H1 (cell line): ENCODE data around the gene TMEM114. TPM values are rescaled to one million over a fixed set of nuclear protein-coding genes. Genes with fewer than 3 reads are reported as not detected.

Experiments used
- CTCF ChIA-PET: fragments of 300-600 bp; sonication (Branson Sonifier 250); formaldehyde crosslinking; loops from one replicate; lab custom pipeline; 2021; ENCODE audit not compliant: partially characterized antibody; lab: Charles Lee
- POLR2A ChIA-PET: fragments of 300-600 bp; sonication (Branson Sonifier 250); formaldehyde crosslinking; loops from one replicate; lab custom pipeline; 2021; ENCODE audit warnings: inconsistent platforms; ENCODE audit not compliant: partially characterized antibody; lab: Charles Lee
- DNase-seq, 2 experiments: peaks; one replicate each; pipeline versions ENCODE4 v3.0.0 to v3.0.0-alpha.2; 2010 to 2022; ENCODE audit warnings: low spot score in 2 of 2, low read depth in 1 of 2, mixed read lengths in 1 of 2
- FAIRE-seq: peaks from 2 replicates; lab custom pipeline; 2011; peaks lifted over from hg19 to GRCh38; lab: Jason Lieb, UNC
- H2AFZ ChIP-seq: 2 replicates; pipeline ENCODE4 v1.8.1; 2012; ENCODE audit warnings: low read length, inconsistent platforms
- H2AK5ac ChIP-seq: 2 replicates; pipeline ENCODE4 v1.6.1; 2013; ENCODE audit warnings: low read depth, low read length
- H2BK120ac ChIP-seq: replicated peaks from 2 replicates; pipeline ENCODE3; 2013; ENCODE audit warnings: low read depth, low read length, inconsistent platforms
- H2BK12ac ChIP-seq: 2 replicates; pipeline ENCODE4 v1.6.1; 2013; ENCODE audit warnings: low read depth, low read length
- H2BK15ac ChIP-seq: 2 replicates; pipeline ENCODE4 v1.6.1; 2013; ENCODE audit warnings: low read length
- H2BK20ac ChIP-seq: 2 replicates; pipeline ENCODE4 v1.6.1; 2013; ENCODE audit warnings: low read length
- H2BK5ac ChIP-seq: 2 replicates; pipeline ENCODE4 v1.6.1; 2013; ENCODE audit warnings: low read depth, low read length
- H3K14ac ChIP-seq: 2 replicates; pipeline ENCODE4 v1.6.1; 2013; ENCODE audit warnings: inconsistent platforms; ENCODE audit not compliant: insufficient read length
- H3K18ac ChIP-seq: 2 replicates; pipeline ENCODE4 v1.6.1; 2013; ENCODE audit warnings: low read length; ENCODE audit errors: extremely low read depth
- H3K23ac ChIP-seq: 2 replicates; pipeline ENCODE4 v1.6.1; 2013; ENCODE audit warnings: inconsistent platforms; ENCODE audit not compliant: insufficient read length
- H3K23me2 ChIP-seq: 2 replicates; pipeline ENCODE4 v1.6.1; 2013; ENCODE audit warnings: low read depth, low read length
- H3K27ac ChIP-seq: 2 replicates; pipeline ENCODE4 v1.6.1; 2011; ENCODE audit warnings: low read depth, low read length, inconsistent platforms
- H3K27me3 ChIP-seq, 4 experiments: replicated peaks in 1 of 4; 1 replicate in 1 of 4; 2 replicates in 3 of 4; pipeline versions ENCODE4 v1.6.1 to v1.8.1; 2011 to 2013; ENCODE audit warnings: low read length in 3 of 4, mild to moderate bottlenecking in 3 of 4, inconsistent platforms in 2 of 4, mixed read lengths in 2 of 4, moderate library complexity in 1 of 4; ENCODE audit not compliant: control insufficient read depth in 3 of 4, insufficient read depth in 3 of 4; ENCODE audit errors: extremely low read depth in 1 of 4
- H3K36me3 ChIP-seq, 4 experiments: 2 replicates each; pipeline versions ENCODE4 v1.6.1 to v1.8.1; 2011 to 2013; ENCODE audit warnings: mild to moderate bottlenecking in 4 of 4, low read length in 3 of 4, moderate library complexity in 2 of 4, control low read depth in 1 of 4, inconsistent platforms in 1 of 4; ENCODE audit not compliant: insufficient read depth in 4 of 4, control insufficient read depth in 2 of 4
- H3K4ac ChIP-seq: replicated peaks from 2 replicates; pipeline ENCODE3; 2013; ENCODE audit warnings: low read length, low read depth, mixed read lengths, inconsistent platforms; ENCODE audit not compliant: insufficient read length
- H3K4me1 ChIP-seq, 4 experiments: replicated peaks in 1 of 4; 1 replicate in 1 of 4; 2 replicates in 3 of 4; pipeline versions ENCODE4 v1.6.1 to v1.8.1; 2011 to 2013; ENCODE audit warnings: low read length in 3 of 4, inconsistent platforms in 2 of 4, mixed read lengths in 1 of 4; ENCODE audit not compliant: insufficient read depth in 4 of 4, control insufficient read depth in 3 of 4
- H3K4me2 ChIP-seq, 2 experiments: 2 replicates each; pipeline versions ENCODE4 v1.6.1 to v1.8.1; 2011 to 2013; ENCODE audit warnings: low read depth in 2 of 2, low read length in 2 of 2, control low read depth in 1 of 2, inconsistent platforms in 1 of 2, mild to moderate bottlenecking in 1 of 2; ENCODE audit not compliant: insufficient read depth in 1 of 2
- H3K4me3 ChIP-seq, 4 experiments: fragments of 200-600, 300-600 bp in 1 of 4; sonication (generic), shearing (Covaris generic), sonication (Bioruptor Twin) in 1 of 4; 2 replicates each; pipeline versions ENCODE4 v1.5.1 to v1.8.1; 2011 to 2016; ENCODE audit warnings: low read length in 4 of 4, low read depth in 3 of 4, control low read depth in 2 of 4, inconsistent platforms in 2 of 4, mild to moderate bottlenecking in 2 of 4, mixed read lengths in 1 of 4, moderate library complexity in 1 of 4; ENCODE audit not compliant: insufficient read depth in 2 of 4; ENCODE audit errors: extremely low read depth in 1 of 4
- H3K56ac ChIP-seq: replicated peaks from 2 replicates; pipeline ENCODE3; 2013; ENCODE audit warnings: low read depth, mild to moderate bottlenecking, mixed read lengths, low read length, inconsistent platforms; ENCODE audit not compliant: insufficient read length
- H3K79me1 ChIP-seq: 2 replicates; pipeline ENCODE4 v1.6.1; 2013; ENCODE audit warnings: low read depth, low read length, control low read depth
- H3K79me2 ChIP-seq, 2 experiments: 2 replicates each; pipeline versions ENCODE4 v1.6.1 to v1.8.1; 2012 to 2013; ENCODE audit warnings: low read length in 2 of 2, mild to moderate bottlenecking in 2 of 2, inconsistent platforms in 1 of 2; ENCODE audit not compliant: insufficient read depth in 2 of 2, control insufficient read depth in 1 of 2
- H3K9ac ChIP-seq, 4 experiments: replicated peaks in 1 of 4; 1 replicate in 1 of 4; 2 replicates in 3 of 4; pipeline versions ENCODE4 v1.6.1 to v1.8.1; 2011 to 2013; ENCODE audit warnings: low read depth in 3 of 4, low read length in 3 of 4, control low read depth in 2 of 4, mild to moderate bottlenecking in 2 of 4, moderate library complexity in 2 of 4, inconsistent platforms in 1 of 4; ENCODE audit errors: extremely low read depth in 1 of 4
- H3K9me3 ChIP-seq, 2 experiments: 2 replicates each; pipeline versions ENCODE4 v1.6.1 to v1.8.1; 2012 to 2013; ENCODE audit warnings: mild to moderate bottlenecking in 2 of 2, moderate library complexity in 2 of 2, control low read depth in 1 of 2, inconsistent platforms in 1 of 2, low read depth in 1 of 2, low read length in 1 of 2, mixed read lengths in 1 of 2; ENCODE audit not compliant: insufficient read depth in 2 of 2
- H4K20me1 ChIP-seq, 2 experiments: replicated peaks in 1 of 2; 2 replicates each; pipeline versions ENCODE3 to v1.8.1; 2011 to 2013; ENCODE audit warnings: inconsistent platforms in 2 of 2, low read length in 2 of 2, mild to moderate bottlenecking in 1 of 2; ENCODE audit not compliant: insufficient read depth in 2 of 2, control insufficient read depth in 1 of 2
- H4K5ac ChIP-seq: 2 replicates; pipeline ENCODE4 v1.6.1; 2013; ENCODE audit warnings: low read length, low read depth, mixed read lengths, inconsistent platforms; ENCODE audit not compliant: insufficient read length
- H4K8ac ChIP-seq: 2 replicates; pipeline ENCODE4 v1.8.0; 2013; ENCODE audit warnings: mild to moderate bottlenecking, moderate library complexity, low read length, inconsistent platforms; ENCODE audit not compliant: insufficient read depth; ENCODE audit errors: extremely low read depth
- H4K91ac ChIP-seq: replicated peaks from 2 replicates; pipeline ENCODE3; 2013; ENCODE audit warnings: low read length, mixed read lengths, inconsistent platforms; ENCODE audit not compliant: insufficient read length
- CEBPB ChIP-seq: IDR thresholded peaks from 2 replicates; pipeline ENCODE4 v1.6.1; 2012; ENCODE audit warnings: low read depth, low read length
- CHD1 ChIP-seq: IDR thresholded peaks from 2 replicates; pipeline ENCODE4 v1.6.1; 2012; ENCODE audit warnings: low read depth, low read length, improper control_type of control experiment
- FOSL1 ChIP-seq: IDR thresholded peaks from 2 replicates; pipeline ENCODE4 v1.6.1; 2011; ENCODE audit warnings: mild to moderate bottlenecking, low read depth, low read length, moderate library complexity; ENCODE audit not compliant: insufficient read depth
- GABPA ChIP-seq: IDR thresholded peaks from 2 replicates; pipeline ENCODE4 v1.6.1; 2011; ENCODE audit warnings: mild to moderate bottlenecking, low read length, moderate library complexity, borderline replicate concordance; ENCODE audit not compliant: insufficient read depth
- MAFK ChIP-seq: IDR thresholded peaks from 2 replicates; pipeline ENCODE4 v1.6.1; 2012; ENCODE audit warnings: low read depth, mild to moderate bottlenecking, improper control_type of control experiment, low read length
- RAD21 ChIP-seq, 2 experiments: IDR thresholded peaks in 1 of 2; conservative IDR thresholded peaks in 1 of 2; 2 replicates each; pipeline ENCODE4 v1.6.1; 2011; ENCODE audit warnings: low read depth in 2 of 2, low read length in 2 of 2, improper control_type of control experiment in 1 of 2, inconsistent platforms in 1 of 2, mild to moderate bottlenecking in 1 of 2, moderate library complexity in 1 of 2
- SAP30 ChIP-seq: fragments of 300-600 bp; sonication (generic); IDR thresholded peaks from 2 replicates; pipeline ENCODE4 v1.7.1; 2012; ENCODE audit warnings: low read length, moderate library complexity, mild to moderate bottlenecking, inconsistent platforms; ENCODE audit not compliant: insufficient read depth, insufficient replicate concordance
- SP1 ChIP-seq: IDR thresholded peaks from 2 replicates; pipeline ENCODE4 v1.6.1; 2011; ENCODE audit warnings: low read depth, low read length
- SP4 ChIP-seq: IDR thresholded peaks from 2 replicates; pipeline ENCODE4 v1.6.1; 2012; ENCODE audit warnings: low read length, inconsistent platforms
- SUZ12 ChIP-seq: fragments of 200-600 bp; sonication (generic); IDR thresholded peaks from 2 replicates; pipeline ENCODE4 v1.6.1; 2012; ENCODE audit warnings: mild to moderate bottlenecking, inconsistent platforms, low read length, moderate library complexity, mixed read lengths
- TCF12 ChIP-seq: IDR thresholded peaks from 2 replicates; pipeline ENCODE4 v1.6.1; 2011; ENCODE audit warnings: low read depth, mild to moderate bottlenecking, low read length
- WGBS, 2 experiments: shearing (Covaris generic) in 1 of 2; methylation state at CpG; one replicate each; pipeline versions ENCODE4 v1.1.6 to v1.1.7; 2013 to 2015; ENCODE audit warnings: low lambda C conversion rate in 2 of 2, mixed read lengths in 2 of 2, inconsistent platforms in 1 of 2, low coverage in 1 of 2, missing lambda C conversion rate in 1 of 2; ENCODE audit not compliant: insufficient replicate concordance in 2 of 2, insufficient coverage in 1 of 2, insufficient read length in 1 of 2; ENCODE audit errors: extremely low coverage in 1 of 2, missing lambda C conversion rate in 1 of 2; 5-methylcytosine and 5-hydroxymethylcytosine counted together
- polyA plus RNA-seq, 7 experiments: library from polyadenylated mRNA; depleted of rRNA in 3 of 7; stranded (reverse) in 5 of 7; unstranded in 2 of 7; fragments of >200 nt in 5 of 7; fragments of 200-250 nt in 2 of 7; gene quantifications; 1 replicate in 5 of 7; 2 replicates in 1 of 7; 4 replicates in 1 of 7; pipeline versions ENCODE4 v1.2.1 to v1.2.3, GENCODE V29; 2011 to 2013; ENCODE audit warnings: missing spikeins in 2 of 7, mixed read lengths in 2 of 7
- total RNA-seq: library from RNA; stranded (reverse); fragmentation: NEBNext Ultra II Directional; extraction: Animal tissue kit (Norgen Biotek cat#: 25700); gene quantifications from 2 replicates; pipeline ENCODE4 v1.2.1, GENCODE V29; 2021

The TMEM114 gene
- total and polyA plus RNA-seq, 2 of the 8 experiments (the other 6 are each of a cell fraction or from before 2014, with no cell fraction given), result 1.6 to 2.9 TPM

- no peak for FAIRE-seq
- POLR2A ChIA-PET, result interaction anchor here (1.0 to 4.2 kb wide), 5 partner anchors 7 to 17 kb away, joined by 3 to 14 read pairs (median 9); partner anchors contain the start of gene METTL22
- peaks cover 36 to 78% (median 64%) of the 10 kb centered on the region in 4 experiments for H3K36me3 ChIP-seq
Measured at GRCh38 chr16:8628981-8629725, 38.8 kb upstream of the TMEM114 start.

More at GRCh38 chr16:8628981-8629725, 38.8 kb upstream of the TMEM114 start:
- no peak overlapping the region for H4K5ac ChIP-seq
- CTCF ChIA-PET, result interaction anchor here (0.6 to 24.1 kb wide), 9 partner anchors 8 to 405 kb away, joined by 3 to 416 read pairs (median 4); no protein-coding TSS in a partner anchor
- 90% methylated on average over 14 of the region's 16 CpGs; no CpG with 5 or more reads in 1 of the 2 experiments for WGBS, 2 experiments
- H2AFZ ChIP-seq, result no peak overlapping the region
- no peak overlapping the region for H3K4ac ChIP-seq
- no peak overlapping the region for H3K23ac ChIP-seq
- H3K4me3 ChIP-seq, result no peak overlapping the region
- H3K23me2 ChIP-seq, result no peaks in the 10 kb centered on the region; the same call in 1 of the 2 replicates
- no peak for DNase-seq
- H4K91ac ChIP-seq, result no peak overlapping the region
- H2BK15ac ChIP-seq, result no peak overlapping the region
- H2BK120ac ChIP-seq, result no peak overlapping the region
- no peak overlapping the region for H3K9ac ChIP-seq
- no peak overlapping the region for H3K27ac ChIP-seq
- peak overlapping the region; percentile 35; the same call in 1 of the 2 replicates for H2BK5ac ChIP-seq
- no peak overlapping the region for H2AK5ac ChIP-seq
- no peak overlapping the region for H3K14ac ChIP-seq
- H3K9me3 ChIP-seq, result no peaks in the 10 kb centered on the region
- no peak overlapping the region for H3K56ac ChIP-seq
- H4K20me1 ChIP-seq, result peaks cover 9 to 21% of the 10 kb centered on the region in 2 experiments
- TF ChIP-seq SUZ12 (no peak), FOSL1 (no peak), SAP30 (no peak), CHD1 (no peak), RAD21 (IDR thresholded peaks at IDR 0.05 in 1 of 2, conservative IDR thresholded peaks at IDR 0.05 in 1 of 2; ENCODE audit: low read depth in 2 of 2, low read length in 2 of 2) (no peak), GABPA (no peak), SP1 (no peak), MAFK (no peak), CEBPB (no peak), SP4 (no peak), TCF12 (no peak)
- TF ChIP-seq, all 59 proteins: peak for 0
- Histone ChIP-seq H3K27me3 (no peaks in the 10 kb centered on the region), H2BK20ac (no peak overlapping the region), H3K79me1 (peaks cover 15% of the 10 kb centered on the region), H2BK12ac (no peak overlapping the region), H3K4me1 (no peaks in the 10 kb centered on the region), H4K8ac (no peak overlapping the region), H3K18ac (no peak overlapping the region), H3K4me2 (no peak overlapping the region), H3K79me2 (peaks cover 0 to 18% of the 10 kb centered on the region in 2 experiments; a peak in 2 of 4 replicates)
